ENCODE results near the gene LOXL1.

GRCh38 chr15:73902121-73903020 lies 23.9 kb upstream of the LOXL1 start:
- TF ChIP-seq NFIC (IDR thresholded peaks at IDR 0.05) (no peak), REST (IDR thresholded peaks at IDR 0.05; ENCODE audit: low read depth) (no peak), EGR1 (IDR thresholded peaks at IDR 0.05) (no peak), RAD21 (IDR thresholded peaks at IDR 0.05; ENCODE audit: low read depth) (no peak), FOXM1 (IDR thresholded peaks at IDR 0.05; ENCODE audit: borderline replicate concordance, low read depth) (no peak), EP300 (IDR thresholded peaks at IDR 0.05; ENCODE audit: borderline replicate concordance) (no peak)
